OCI-LY7 (cell line): ENCODE data around the gene HSPA5.

Experiments used
- CTCF ChIP-seq: fragments of 200-600 bp; sonication (generic); conservative IDR thresholded peaks from 2 replicates; pipeline ENCODE4 v1.5.1; 2014; ENCODE audit warnings: mild to moderate bottlenecking, antibody characterized with exemption, low read length, moderate library complexity, mixed read lengths
- EZH2phosphoT487 ChIP-seq: fragments of 200-600 bp; sonication (generic); IDR thresholded peaks from 2 replicates; pipeline ENCODE4 v1.6.1; 2018; ENCODE audit warnings: low read depth, borderline replicate concordance, mild to moderate bottlenecking, mixed run types, antibody characterized with exemption, low read length, moderate library complexity, mixed read lengths

- TF ChIP-seq CTCF (no peak), EZH2phosphoT487 (no peak)
These were observed 52.2 kb downstream of the HSPA5 start for GRCh38 chr9:125189011-125189360.
